Osteocyte (in vitro differentiated cells): Measurements from ENCODE around the gene VAV3. TPM values are rescaled to one million over a fixed set of nuclear protein-coding genes. Genes with fewer than 3 reads are reported as not detected.

Source experiments
- DNase-seq: peaks from one replicate; pipeline ENCODE4 v3.0.0; 2021; ENCODE audit warnings: mixed read lengths; ENCODE audit not compliant: unreplicated experiment; ENCODE audit errors: extremely low spot score
- H3K27ac Mint-ChIP-seq: one replicate; pipeline ENCODE4 v1.8.0; 2021; ENCODE audit warnings: mild to moderate bottlenecking, mixed read lengths; ENCODE audit not compliant: unreplicated experiment
- H3K27me3 Mint-ChIP-seq: one replicate; pipeline ENCODE4 v1.8.0; 2021; ENCODE audit warnings: mixed read lengths; ENCODE audit not compliant: unreplicated experiment
- H3K36me3 Mint-ChIP-seq: one replicate; pipeline ENCODE4 v1.8.0; 2021; ENCODE audit warnings: mixed read lengths; ENCODE audit not compliant: unreplicated experiment
- H3K4me1 Mint-ChIP-seq: one replicate; pipeline ENCODE4 v1.8.0; 2021; ENCODE audit warnings: mixed read lengths; ENCODE audit not compliant: unreplicated experiment
- H3K4me3 Mint-ChIP-seq: one replicate; pipeline ENCODE4 v1.8.0; 2021; ENCODE audit warnings: mild to moderate bottlenecking, moderate library complexity, mixed read lengths; ENCODE audit not compliant: unreplicated experiment
- H3K9me3 Mint-ChIP-seq: one replicate; pipeline ENCODE4 v1.8.0; 2021; ENCODE audit warnings: mixed read lengths; ENCODE audit not compliant: unreplicated experiment
- total RNA-seq: library from RNA; stranded (reverse); gene quantifications from 2 replicates; pipeline ENCODE4 v1.2.1, GENCODE V29; 2021
- TF ChIP-seq, protein P1 (sequence below): fragments of 200-600 bp; sonication (generic); IDR thresholded peaks from 2 replicates; pipeline ENCODE4 v1.5.0; 2021; ENCODE audit warnings: antibody characterized with exemption, mild to moderate bottlenecking, moderate library complexity

Gene VAV3
- total RNA-seq, 1 donor from 2014 or later = not detected

DNA sequence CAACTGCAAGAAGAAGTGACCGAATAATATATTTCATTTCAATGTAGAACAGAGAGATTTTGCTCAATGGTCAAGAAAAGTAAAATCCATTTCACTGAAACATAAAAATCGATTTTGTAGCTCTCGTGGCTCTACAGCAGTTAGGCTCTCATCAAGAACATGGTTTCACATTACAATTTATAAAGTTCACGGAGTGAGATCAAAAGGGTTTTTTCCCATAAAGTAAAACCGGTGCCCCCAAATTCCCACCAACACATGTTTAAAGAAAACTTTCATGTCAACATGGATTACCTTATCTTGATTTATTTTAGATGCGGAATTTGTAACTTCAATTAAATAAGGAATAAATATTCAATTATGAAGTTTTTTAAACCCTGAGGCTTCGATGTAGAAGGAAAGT lies 16.3 kb upstream of the VAV3 start:
- Mint-ChIP-seq H3K27me3 (peaks cover 23% of the 10 kb centered on the region), H3K36me3 (no peaks in the 10 kb centered on the region), H3K27ac (no peak overlapping the region), H3K4me3 (no peak overlapping the region), H3K4me1 (no peaks in the 10 kb centered on the region), H3K9me3 (no peaks in the 10 kb centered on the region)
- DNase-seq = no peak
- TF ChIP-seq, protein P1, sequence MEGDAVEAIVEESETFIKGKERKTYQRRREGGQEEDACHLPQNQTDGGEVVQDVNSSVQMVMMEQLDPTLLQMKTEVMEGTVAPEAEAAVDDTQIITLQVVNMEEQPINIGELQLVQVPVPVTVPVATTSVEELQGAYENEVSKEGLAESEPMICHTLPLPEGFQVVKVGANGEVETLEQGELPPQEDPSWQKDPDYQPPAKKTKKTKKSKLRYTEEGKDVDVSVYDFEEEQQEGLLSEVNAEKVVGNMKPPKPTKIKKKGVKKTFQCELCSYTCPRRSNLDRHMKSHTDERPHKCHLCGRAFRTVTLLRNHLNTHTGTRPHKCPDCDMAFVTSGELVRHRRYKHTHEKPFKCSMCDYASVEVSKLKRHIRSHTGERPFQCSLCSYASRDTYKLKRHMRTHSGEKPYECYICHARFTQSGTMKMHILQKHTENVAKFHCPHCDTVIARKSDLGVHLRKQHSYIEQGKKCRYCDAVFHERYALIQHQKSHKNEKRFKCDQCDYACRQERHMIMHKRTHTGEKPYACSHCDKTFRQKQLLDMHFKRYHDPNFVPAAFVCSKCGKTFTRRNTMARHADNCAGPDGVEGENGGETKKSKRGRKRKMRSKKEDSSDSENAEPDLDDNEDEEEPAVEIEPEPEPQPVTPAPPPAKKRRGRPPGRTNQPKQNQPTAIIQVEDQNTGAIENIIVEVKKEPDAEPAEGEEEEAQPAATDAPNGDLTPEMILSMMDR = no peak

DNA sequence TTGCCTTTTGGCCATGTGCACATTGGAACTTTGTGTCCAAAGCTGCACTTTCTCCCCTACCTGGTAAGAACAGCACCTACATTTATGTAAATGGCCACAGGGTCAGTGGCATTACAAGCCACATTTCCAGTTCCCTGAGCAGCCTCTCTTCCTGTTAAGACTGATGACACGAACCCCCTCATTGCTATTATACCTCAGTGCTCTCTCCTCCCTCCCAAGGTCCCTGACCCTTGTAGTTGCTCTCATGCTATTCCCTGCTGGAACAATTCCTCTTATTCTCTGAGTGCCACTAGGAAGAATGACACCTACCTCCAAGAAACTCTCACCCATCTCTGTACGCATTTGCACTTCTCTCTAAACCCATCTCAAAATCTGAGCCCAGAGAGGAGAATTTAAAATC lies 14.9 kb upstream of the VAV3 start:
- Mint-ChIP-seq H3K27me3 (peaks cover 21% of the 10 kb centered on the region), H3K4me3 (no peak overlapping the region), H3K36me3 (no peaks in the 10 kb centered on the region), H3K4me1 (no peaks in the 10 kb centered on the region), H3K27ac (no peak overlapping the region), H3K9me3 (no peaks in the 10 kb centered on the region)
- TF ChIP-seq, protein P1 = no peak
- no peak for DNase-seq

DNA sequence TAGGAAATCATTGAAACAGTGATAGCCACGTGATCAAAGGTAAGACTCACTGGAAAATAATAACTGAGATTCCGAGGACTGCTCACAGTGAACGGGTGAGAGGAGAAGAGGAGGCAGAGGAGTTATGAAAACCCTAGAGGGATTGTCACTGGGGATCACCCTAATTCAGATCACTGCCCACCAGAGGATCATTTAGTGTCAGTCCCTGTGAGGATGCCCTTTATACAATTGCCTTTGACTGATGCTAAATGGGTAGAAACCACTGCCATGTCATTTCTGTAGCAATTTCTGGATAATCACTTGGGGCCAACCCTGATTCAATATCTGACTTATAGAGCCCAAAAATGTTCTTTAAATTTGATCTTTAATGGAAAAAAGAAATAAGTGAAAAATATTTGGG lies 14.1 kb upstream of the VAV3 start:
- H3K27me3 Mint-ChIP-seq = peaks cover 21% of the 10 kb centered on the region
- no peaks in the 10 kb centered on the region for H3K4me1 Mint-ChIP-seq
- H3K9me3 Mint-ChIP-seq = no peaks in the 10 kb centered on the region
- TF ChIP-seq, protein P1 = no peak
- H3K27ac Mint-ChIP-seq = no peak overlapping the region
- no peak for DNase-seq
- H3K36me3 Mint-ChIP-seq = no peaks in the 10 kb centered on the region
- H3K4me3 Mint-ChIP-seq = no peak overlapping the region

DNA sequence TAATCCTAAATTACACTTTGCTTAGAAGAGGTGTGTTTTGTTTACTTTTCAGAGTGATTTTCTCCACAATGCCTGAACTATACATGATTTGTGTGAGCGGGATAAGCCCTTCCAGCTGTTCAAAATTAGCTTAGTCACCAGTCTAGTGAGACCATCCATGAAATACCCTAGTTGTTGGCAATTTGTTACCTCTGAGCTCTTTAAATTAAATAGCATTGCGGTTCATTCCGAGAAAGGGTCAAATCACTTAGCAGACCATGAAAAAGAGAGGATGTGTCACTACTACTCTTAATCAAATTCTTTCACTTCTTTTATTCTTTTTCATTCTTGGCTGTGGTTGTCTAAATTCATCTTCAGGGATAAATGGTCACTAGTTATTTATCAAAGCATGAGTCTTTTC lies 11.9 kb upstream of the VAV3 start:
- no peaks in the 10 kb centered on the region for H3K9me3 Mint-ChIP-seq
- H3K36me3 Mint-ChIP-seq = no peaks in the 10 kb centered on the region
- peaks cover 39% of the 10 kb centered on the region for H3K27me3 Mint-ChIP-seq
- no peak overlapping the region for H3K27ac Mint-ChIP-seq
- H3K4me3 Mint-ChIP-seq = no peak overlapping the region
- no peak for DNase-seq
- H3K4me1 Mint-ChIP-seq = no peaks in the 10 kb centered on the region
- TF ChIP-seq, protein P1 = no peak

DNA sequence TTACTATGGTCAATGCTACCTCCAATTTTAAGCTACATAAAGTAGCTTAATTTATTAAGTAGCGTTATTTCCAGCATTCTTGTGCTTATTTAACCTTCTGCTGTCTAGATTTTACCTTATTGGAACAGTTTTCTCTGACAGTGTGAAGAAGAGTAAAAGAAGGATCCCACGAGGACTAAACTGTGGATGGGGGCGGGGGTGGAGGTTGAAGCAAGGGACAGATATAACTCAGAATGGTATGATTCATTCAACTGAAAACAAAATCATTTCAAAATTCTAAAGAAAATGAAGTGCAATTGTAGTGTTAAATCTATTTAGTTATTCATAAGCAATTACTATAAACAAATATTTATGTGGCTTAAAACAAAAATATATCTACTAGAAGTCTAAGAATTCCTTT lies 11.5 kb upstream of the VAV3 start:
- no peaks in the 10 kb centered on the region for H3K9me3 Mint-ChIP-seq

More for the DNA sequence above, 11.5 kb upstream of the VAV3 start:
- Mint-ChIP-seq H3K4me3 (no peak overlapping the region), H3K36me3 (no peaks in the 10 kb centered on the region), H3K4me1 (no peaks in the 10 kb centered on the region), H3K27ac (no peak overlapping the region), H3K27me3 (peaks cover 42% of the 10 kb centered on the region)
- TF ChIP-seq, protein P1 = no peak
- DNase-seq = no peak
